Posterior vena cava (tissue), 2 donors: ENCODE data around the gene B4GALT5. TPM values are rescaled to one million over a fixed set of nuclear protein-coding genes. Genes with fewer than 3 reads are reported as not detected.
"Not testable (repeated sequence)": the region's sequence is repeated elsewhere in the genome, so short reads cannot be mapped to it uniquely, and the experiment has no call there.

ENCODE experiments used
- DNase-seq: peaks from one replicate; pipeline ENCODE4 v3.0.0-alpha.2; 2020; ENCODE audit warnings: low spot score
- intact Hi-C, 2 donors: fragments of 100-400 bp; cut with DNase I; formaldehyde crosslinking; loops; one replicate each; pipeline versions ENCODE4 v1.14.1 to v1.14.2; 2022 to 2023
- total RNA-seq, 2 donors: library from RNA; stranded (reverse); fragmentation: NEBNext Ultra II Directional; extraction: Animal tissue kit (Norgen Biotek cat#: 25700); gene quantifications; one replicate each; pipeline ENCODE4 v1.2.1, GENCODE V29; 2021
- donor health status: DM: yes; HTN: yes; CAD: no.
- donor health status: DM: yes; HTN: yes; CAD: no.

B4GALT5 gene
- total RNA-seq, 2 donors from 2014 or later = 26.1 to 35.2 TPM

GRCh38 chr20:49619113-49620048 is 94.3 kb downstream of the B4GALT5 start:
- intact Hi-C loops = loop anchor here (10.0 kb wide), 2 partner anchors 265 to 275 kb away; no protein-coding TSS in a partner anchor
- DNase-seq = no peak

- DNase-seq = peak; percentile 25
- intact Hi-C loops = loop anchor here (10.0 kb wide), 2 partner anchors 267 to 277 kb away; no protein-coding TSS in a partner anchor
Measured at GRCh38 chr20:49618289-49618688, 95.4 kb downstream of the B4GALT5 start.

- intact Hi-C loops = loop anchor here (10.0 kb wide), 2 partner anchors 267 to 277 kb away; no protein-coding TSS in a partner anchor
Measured at GRCh38 chr20:49617394-49617793, 96.3 kb downstream of the B4GALT5 start.

GRCh38 chr20:49616154-49617007 is 97.3 kb downstream of the B4GALT5 start:
- intact Hi-C loops = loop anchor here (10.0 kb wide), 2 partner anchors 268 to 278 kb away; no protein-coding TSS in a partner anchor
- DNase-seq = peak; percentile 23

More at GRCh38 chr20:49617394-49617793, 96.3 kb downstream of the B4GALT5 start:
- not testable (repeated sequence) for DNase-seq

- intact Hi-C loops = loop anchor here (10.0 kb wide), 2 partner anchors 269 to 279 kb away; no protein-coding TSS in a partner anchor
- peak; percentile 52 for DNase-seq
Measured at GRCh38 chr20:49615401-49616153, 98.1 kb downstream of the B4GALT5 start.

- intact Hi-C loops = loop anchor here (10.0 kb wide), 2 partner anchors 270 to 280 kb away; no protein-coding TSS in a partner anchor
- DNase-seq = peak; percentile 12
Measured at GRCh38 chr20:49615051-49615400, 98.7 kb downstream of the B4GALT5 start.

GRCh38 chr20:49614338-49615050 is 99.2 kb downstream of the B4GALT5 start:
- DNase-seq = peak; percentile 68
- intact Hi-C loops = loop anchor here (5.0 to 10.0 kb wide), 4 partner anchors 233 to 798 kb away; no protein-coding TSS in a partner anchor

- intact Hi-C loops = loop anchor here (5.0 to 10.0 kb wide), 4 partner anchors 235 to 800 kb away; no protein-coding TSS in a partner anchor
- DNase-seq = peak; percentile 64
Measured at GRCh38 chr20:49612127-49612738, 101.4 kb downstream of the B4GALT5 start.

- intact Hi-C loops = loop anchor here (2.0 to 10.0 kb wide), 5 partner anchors 233 to 801 kb away; no protein-coding TSS in a partner anchor
Measured at GRCh38 chr20:49611539-49612126, 102.0 kb downstream of the B4GALT5 start.

GRCh38 chr20:49610691-49611538 is 102.8 kb downstream of the B4GALT5 start:
- intact Hi-C loops = loop anchor here (2.0 to 10.0 kb wide), 5 partner anchors 234 to 801 kb away; no protein-coding TSS in a partner anchor
- DNase-seq = peak; percentile 93

More at GRCh38 chr20:49611539-49612126, 102.0 kb downstream of the B4GALT5 start:
- DNase-seq = peak; percentile 30

- intact Hi-C loops = loop anchor here (2.0 to 10.0 kb wide), 3 partner anchors 64 to 284 kb away; no protein-coding TSS in a partner anchor
Measured at GRCh38 chr20:49608752-49609670, 104.7 kb downstream of the B4GALT5 start.

GRCh38 chr20:49607568-49607967 is 106.1 kb downstream of the B4GALT5 start:
- DNase-seq = no peak
- intact Hi-C loops = loop anchor here (5.0 to 10.0 kb wide), 2 partner anchors 65 to 283 kb away; no protein-coding TSS in a partner anchor

More at GRCh38 chr20:49608752-49609670, 104.7 kb downstream of the B4GALT5 start:
- peak; percentile 85 for DNase-seq

- no peak for DNase-seq
- intact Hi-C loops = loop anchor here in 1 of 2 donors (10.0 kb wide), 1 partner anchor 278 kb away; no protein-coding TSS in a partner anchor
Measured at GRCh38 chr20:49603209-49603627, 110.5 kb downstream of the B4GALT5 start.

GRCh38 chr20:49602345-49603208 is 111.1 kb downstream of the B4GALT5 start:
- no peak for DNase-seq
- intact Hi-C loops = loop anchor here in 1 of 2 donors (10.0 kb wide), 1 partner anchor 278 kb away; no protein-coding TSS in a partner anchor
